CD4-positive, CD25-positive, alpha-beta regulatory T cell (primary cell): ENCODE data around the gene LMAN1L. TPM values are rescaled to one million over a fixed set of nuclear protein-coding genes. Genes with fewer than 3 reads are reported as not detected.

Experiments
- ATAC-seq, 2 donors: fragments of 150-1000 bp; cut with Tn5 transposase; one replicate each; pipeline ENCODE4 v1.10.0; 2021; ENCODE audit warnings: low read depth in 2 of 2, moderate number of reproducible peaks in 2 of 2, moderate library complexity in 1 of 2
- DNase-seq, 3 donors: peaks; one replicate each; pipeline versions ENCODE4 v3.0.0 to v3.0.0-alpha.2; 2012 to 2022; ENCODE audit warnings: mixed read lengths in 1 of 3
- H3K27ac ChIP-seq: one replicate; pipeline ENCODE4 v1.7.0; 2013; ENCODE audit warnings: mild to moderate bottlenecking, low read length; ENCODE audit not compliant: insufficient read depth, poor library complexity, severe bottlenecking
- H3K27me3 ChIP-seq: one replicate; pipeline ENCODE4 v1.7.0; 2013; ENCODE audit warnings: low read length; ENCODE audit not compliant: control insufficient read depth, insufficient read depth
- H3K36me3 ChIP-seq: one replicate; pipeline ENCODE4 v1.7.0; 2013; ENCODE audit warnings: mild to moderate bottlenecking, low read length, moderate library complexity; ENCODE audit not compliant: control insufficient read depth, insufficient read depth
- H3K4me1 ChIP-seq: 2 replicates; pipeline ENCODE4 v1.7.0; 2013; ENCODE audit warnings: mild to moderate bottlenecking, low read length; ENCODE audit not compliant: insufficient read depth, control insufficient read depth, poor library complexity, severe bottlenecking
- H3K4me3 ChIP-seq: one replicate; pipeline ENCODE4 v1.7.0; 2013; ENCODE audit warnings: low read depth, mild to moderate bottlenecking, low read length, moderate library complexity
- H3K9me3 ChIP-seq, 2 experiments: 1 replicate in 1 of 2; 2 replicates in 1 of 2; pipeline ENCODE4 v1.7.0; 2013; ENCODE audit warnings: low read length in 2 of 2, mild to moderate bottlenecking in 1 of 2, moderate library complexity in 1 of 2; ENCODE audit not compliant: control insufficient read depth in 2 of 2
- H3K27ac Mint-ChIP-seq, 3 donors: one replicate each; pipeline ENCODE4 v1.8.0; 2020 to 2022; ENCODE audit warnings: mild to moderate bottlenecking in 3 of 3, mixed read lengths in 3 of 3, moderate library complexity in 2 of 3
- H3K27me3 Mint-ChIP-seq: one replicate; pipeline ENCODE4 v1.8.0; 2022; ENCODE audit warnings: mild to moderate bottlenecking, mixed read lengths
- H3K36me3 Mint-ChIP-seq: one replicate; pipeline ENCODE4 v1.8.0; 2020; ENCODE audit warnings: mixed read lengths
- H3K4me1 Mint-ChIP-seq, 4 donors: one replicate each; pipeline ENCODE4 v1.8.0; 2020 to 2022; ENCODE audit warnings: mixed read lengths in 4 of 4, mild to moderate bottlenecking in 1 of 4
- H3K4me3 Mint-ChIP-seq, 4 donors: one replicate each; pipeline ENCODE4 v1.8.0; 2020 to 2022; ENCODE audit warnings: mild to moderate bottlenecking in 4 of 4, mixed read lengths in 4 of 4, moderate library complexity in 3 of 4
- H3K9me3 Mint-ChIP-seq, 7 donors: one replicate each; pipeline ENCODE4 v1.8.0; 2020 to 2022; ENCODE audit warnings: mixed read lengths in 7 of 7, mild to moderate bottlenecking in 3 of 7, moderate library complexity in 2 of 7
- polyA plus RNA-seq, 4 donors: library from polyadenylated mRNA; unstranded; fragments of 300-500 nt; fragmentation: Illumina TruSeq; gene quantifications; one replicate each; pipeline ENCODE4 v1.2.3, GENCODE V29; 2021
- total RNA-seq: library from RNA; stranded (reverse); gene quantifications from one replicate; pipeline ENCODE4 v1.2.3, GENCODE V29; 2022

The LMAN1L gene
- total and polyA plus RNA-seq, 5 donors from 2014 or later = not detected

GRCh38 chr15:74799856-74800558 is 12.6 kb upstream of the LMAN1L start:
- Mint-ChIP-seq H3K27me3 (no peaks in the 10 kb centered on the region), H3K9me3 (peaks cover 0 to under 1% (median 0%) of the 10 kb centered on the region in 7 donors), H3K4me1 (peaks cover 17 to 61% (median 35%) of the 10 kb centered on the region in 4 donors), H3K27ac (peak overlapping the region; percentile 60 to 90 (median 79)), H3K4me3 (peak overlapping the region in 3 of 4 donors; percentile 48 to 73 (median 62)), H3K36me3 (peaks cover 21% of the 10 kb centered on the region)
- H3K4me3 ChIP-seq = no peak overlapping the region
- H3K36me3 ChIP-seq = peaks cover 66% of the 10 kb centered on the region
- no peaks in the 10 kb centered on the region for H3K27me3 ChIP-seq
- H3K9me3 ChIP-seq = no peaks in the 10 kb centered on the region
- DNase-seq (peak; percentile 81 to 85 (median 83)), ATAC-seq (peak; percentile 87 to 90)
- H3K4me1 ChIP-seq = peaks cover 56% of the 10 kb centered on the region
- H3K27ac ChIP-seq = peak overlapping the region; percentile 95

GRCh38 chr15:74800559-74801094 is 12.0 kb upstream of the LMAN1L start:
- Histone ChIP-seq H3K27me3 (no peaks in the 10 kb centered on the region), H3K36me3 (peaks cover 66% of the 10 kb centered on the region), H3K4me1 (peaks cover 50% of the 10 kb centered on the region), H3K4me3 (no peak overlapping the region), H3K9me3 (no peaks in the 10 kb centered on the region), H3K27ac (peak overlapping the region; percentile 95)
- H3K9me3 Mint-ChIP-seq = no peaks in the 10 kb centered on the region
- no peak overlapping the region for H3K4me3 Mint-ChIP-seq
- no peaks in the 10 kb centered on the region for H3K27me3 Mint-ChIP-seq
- peaks cover 13 to 55% (median 29%) of the 10 kb centered on the region in 4 donors for H3K4me1 Mint-ChIP-seq
- H3K27ac Mint-ChIP-seq = peak overlapping the region; percentile 60 to 90 (median 79)
- ATAC-seq = no peak
- DNase-seq = no peak
- H3K36me3 Mint-ChIP-seq = peaks cover 20% of the 10 kb centered on the region

- Mint-ChIP-seq H3K9me3 (no peaks in the 10 kb centered on the region), H3K36me3 (peaks cover 16% of the 10 kb centered on the region), H3K27me3 (no peaks in the 10 kb centered on the region), H3K4me3 (no peak overlapping the region), H3K27ac (peak overlapping the region in 1 of 3 donors; percentile 61), H3K4me1 (peaks cover 9 to 50% (median 23%) of the 10 kb centered on the region in 4 donors)
- Histone ChIP-seq H3K36me3 (peaks cover 66% of the 10 kb centered on the region), H3K27ac (no peak overlapping the region), H3K27me3 (no peaks in the 10 kb centered on the region), H3K4me1 (peaks cover 42% of the 10 kb centered on the region), H3K9me3 (no peaks in the 10 kb centered on the region), H3K4me3 (no peak overlapping the region)
- DNase-seq = no peak
- no peak for ATAC-seq
Measured at GRCh38 chr15:74801311-74801997, 11.2 kb upstream of the LMAN1L start.

GRCh38 chr15:74802290-74802689 is 10.3 kb upstream of the LMAN1L start:
- Histone ChIP-seq H3K4me1 (peaks cover 37% of the 10 kb centered on the region), H3K9me3 (no peaks in the 10 kb centered on the region), H3K4me3 (no peak overlapping the region), H3K36me3 (peaks cover 66% of the 10 kb centered on the region), H3K27ac (no peak overlapping the region), H3K27me3 (no peaks in the 10 kb centered on the region)
- H3K4me1 Mint-ChIP-seq = peaks cover 9 to 48% (median 26%) of the 10 kb centered on the region in 4 donors
- H3K27ac Mint-ChIP-seq = no peak overlapping the region
- no peaks in the 10 kb centered on the region for H3K27me3 Mint-ChIP-seq
- no peak for ATAC-seq
- no peak overlapping the region for H3K4me3 Mint-ChIP-seq
- DNase-seq = no peak
- H3K36me3 Mint-ChIP-seq = peaks cover 16% of the 10 kb centered on the region
- no peaks in the 10 kb centered on the region for H3K9me3 Mint-ChIP-seq

GRCh38 chr15:74802862-74803447 is 9.7 kb upstream of the LMAN1L start:
- no peaks in the 10 kb centered on the region for H3K9me3 Mint-ChIP-seq
- H3K4me3 Mint-ChIP-seq = no peak overlapping the region
- Histone ChIP-seq H3K4me3 (no peak overlapping the region), H3K9me3 (no peaks in the 10 kb centered on the region), H3K27me3 (no peaks in the 10 kb centered on the region), H3K4me1 (peaks cover 30% of the 10 kb centered on the region), H3K27ac (no peak overlapping the region), H3K36me3 (peaks cover 64% of the 10 kb centered on the region)
- ATAC-seq (no peak), DNase-seq (no peak)
- H3K27ac Mint-ChIP-seq = peak overlapping the region in 1 of 3 donors; percentile 60
- H3K4me1 Mint-ChIP-seq = peaks cover 9 to 48% (median 22%) of the 10 kb centered on the region in 4 donors
- peaks cover 14% of the 10 kb centered on the region for H3K36me3 Mint-ChIP-seq
- H3K27me3 Mint-ChIP-seq = no peaks in the 10 kb centered on the region

- no peaks in the 10 kb centered on the region for H3K9me3 ChIP-seq
- Mint-ChIP-seq H3K36me3 (peaks cover 10% of the 10 kb centered on the region), H3K4me1 (peaks cover 9 to 41% (median 15%) of the 10 kb centered on the region in 4 donors), H3K9me3 (no peaks in the 10 kb centered on the region), H3K27me3 (no peaks in the 10 kb centered on the region), H3K4me3 (peak overlapping the region in 1 of 4 donors; percentile 16), H3K27ac (peak overlapping the region in 2 of 3 donors; percentile 67 to 76)
- ATAC-seq (no peak), DNase-seq (no peak)
- no peaks in the 10 kb centered on the region for H3K27me3 ChIP-seq
- H3K4me1 ChIP-seq = peaks cover 11% of the 10 kb centered on the region
- peaks cover 44% of the 10 kb centered on the region for H3K36me3 ChIP-seq
- H3K4me3 ChIP-seq = no peak overlapping the region
- no peak overlapping the region for H3K27ac ChIP-seq
Measured at GRCh38 chr15:74804935-74805334, 7.7 kb upstream of the LMAN1L start.

GRCh38 chr15:74807282-74807681 is 5.4 kb upstream of the LMAN1L start:
- Histone ChIP-seq H3K36me3 (peaks cover 21% of the 10 kb centered on the region), H3K4me3 (no peak overlapping the region), H3K27me3 (no peaks in the 10 kb centered on the region), H3K27ac (peak overlapping the region; percentile 29), H3K9me3 (no peaks in the 10 kb centered on the region), H3K4me1 (peaks cover 4% of the 10 kb centered on the region)
- no peak for ATAC-seq
- Mint-ChIP-seq H3K9me3 (no peaks in the 10 kb centered on the region), H3K27ac (peak overlapping the region; percentile 83 to 88 (median 88)), H3K4me1 (peaks cover 9 to 33% (median 13%) of the 10 kb centered on the region in 4 donors), H3K4me3 (no peak overlapping the region), H3K36me3 (peaks cover 5% of the 10 kb centered on the region), H3K27me3 (no peaks in the 10 kb centered on the region)
- DNase-seq = no peak
